ENCODE measurements around the gene CUL2. TPM values are rescaled to one million over a fixed set of nuclear protein-coding genes. Genes with fewer than 3 reads are reported as not detected.

CUL2 gene
- total RNA-seq, 1 experiment from 2014 or later: 36.1 TPM

- TF ChIP-seq, protein P1, sequence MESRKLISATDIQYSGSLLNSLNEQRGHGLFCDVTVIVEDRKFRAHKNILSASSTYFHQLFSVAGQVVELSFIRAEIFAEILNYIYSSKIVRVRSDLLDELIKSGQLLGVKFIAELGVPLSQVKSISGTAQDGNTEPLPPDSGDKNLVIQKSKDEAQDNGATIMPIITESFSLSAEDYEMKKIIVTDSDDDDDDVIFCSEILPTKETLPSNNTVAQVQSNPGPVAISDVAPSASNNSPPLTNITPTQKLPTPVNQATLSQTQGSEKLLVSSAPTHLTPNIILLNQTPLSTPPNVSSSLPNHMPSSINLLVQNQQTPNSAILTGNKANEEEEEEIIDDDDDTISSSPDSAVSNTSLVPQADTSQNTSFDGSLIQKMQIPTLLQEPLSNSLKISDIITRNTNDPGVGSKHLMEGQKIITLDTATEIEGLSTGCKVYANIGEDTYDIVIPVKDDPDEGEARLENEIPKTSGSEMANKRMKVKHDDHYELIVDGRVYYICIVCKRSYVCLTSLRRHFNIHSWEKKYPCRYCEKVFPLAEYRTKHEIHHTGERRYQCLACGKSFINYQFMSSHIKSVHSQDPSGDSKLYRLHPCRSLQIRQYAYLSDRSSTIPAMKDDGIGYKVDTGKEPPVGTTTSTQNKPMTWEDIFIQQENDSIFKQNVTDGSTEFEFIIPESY (IDR thresholded peaks at IDR 0.05; ENCODE audit: extremely low read depth, insufficient replicate concordance, low read length): no peak
- TF ChIP-seq, protein P2, sequence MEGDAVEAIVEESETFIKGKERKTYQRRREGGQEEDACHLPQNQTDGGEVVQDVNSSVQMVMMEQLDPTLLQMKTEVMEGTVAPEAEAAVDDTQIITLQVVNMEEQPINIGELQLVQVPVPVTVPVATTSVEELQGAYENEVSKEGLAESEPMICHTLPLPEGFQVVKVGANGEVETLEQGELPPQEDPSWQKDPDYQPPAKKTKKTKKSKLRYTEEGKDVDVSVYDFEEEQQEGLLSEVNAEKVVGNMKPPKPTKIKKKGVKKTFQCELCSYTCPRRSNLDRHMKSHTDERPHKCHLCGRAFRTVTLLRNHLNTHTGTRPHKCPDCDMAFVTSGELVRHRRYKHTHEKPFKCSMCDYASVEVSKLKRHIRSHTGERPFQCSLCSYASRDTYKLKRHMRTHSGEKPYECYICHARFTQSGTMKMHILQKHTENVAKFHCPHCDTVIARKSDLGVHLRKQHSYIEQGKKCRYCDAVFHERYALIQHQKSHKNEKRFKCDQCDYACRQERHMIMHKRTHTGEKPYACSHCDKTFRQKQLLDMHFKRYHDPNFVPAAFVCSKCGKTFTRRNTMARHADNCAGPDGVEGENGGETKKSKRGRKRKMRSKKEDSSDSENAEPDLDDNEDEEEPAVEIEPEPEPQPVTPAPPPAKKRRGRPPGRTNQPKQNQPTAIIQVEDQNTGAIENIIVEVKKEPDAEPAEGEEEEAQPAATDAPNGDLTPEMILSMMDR (IDR thresholded peaks at IDR 0.05 in 2 of 3, conservative IDR thresholded peaks at IDR 0.05 in 1 of 3; ENCODE audit: borderline replicate concordance in 1 of 3, insufficient read depth in 1 of 3, low read depth in 2 of 3, low read length in 2 of 3): no peak
- TF ChIP-seq ATF3 (IDR thresholded peaks at IDR 0.05) (no peak), FOSL1 (IDR thresholded peaks at IDR 0.05; ENCODE audit: low read depth) (no peak), TCF7L2 (IDR thresholded peaks at IDR 0.05; ENCODE audit: borderline replicate concordance, extremely low read depth, insufficient read depth, insufficient read length) (no peak), CBX3 (IDR thresholded peaks at IDR 0.05; ENCODE audit: low read depth) (no peak), POLR2AphosphoS5 (IDR thresholded peaks at IDR 0.05; ENCODE audit: low read depth, low read length) (no peak)
These were observed 39.1 kb upstream of the CUL2 start (continued) for GRCh38 chr10:35129185-35129674.

Data from HCT116 (cell line).